Peyer's patch (tissue), 4 donors: ENCODE data around the gene MEG3.

Source experiments
- CTCF ChIP-seq, 6 experiments: fragments of 450-650 bp in 4 of 6; fragments of 200-600 bp in 2 of 6; sonication (generic) in 1 of 6; IDR thresholded peaks; one replicate each; pipeline ENCODE4 v1.5.1; 2017 to 2019; ENCODE audit warnings: antibody characterized with exemption in 6 of 6, mild to moderate bottlenecking in 3 of 6, moderate library complexity in 1 of 6
- POLR2A ChIP-seq, 2 donors: fragments of 450-650 bp; IDR thresholded peaks; one replicate each; pipeline ENCODE4 v1.5.1; 2017; ENCODE audit warnings: antibody characterized with exemption in 2 of 2, mild to moderate bottlenecking in 2 of 2, moderate library complexity in 2 of 2

GRCh38 chr14:100875861-100876590 is 50.1 kb downstream of the MEG3 start:
- no peak for TF ChIP-seq CTCF (IDR thresholded peaks at IDR 0.05)
- TF ChIP-seq POLR2A (IDR thresholded peaks at IDR 0.05) = no peak
